ENCODE results near the gene EBNA1BP2.

GRCh38 chr1:43123031-43123430 lies 49.1 kb downstream of the EBNA1BP2 start:
- TF ChIP-seq POLR2A (IDR thresholded peaks at IDR 0.05) (no peak), CTCF (IDR thresholded peaks at IDR 0.05) (no peak), POLR2AphosphoS5 (IDR thresholded peaks at IDR 0.05) (no peak)
